ENCODE results near the gene ADCY1.

ADCY1 gene

DNA sequence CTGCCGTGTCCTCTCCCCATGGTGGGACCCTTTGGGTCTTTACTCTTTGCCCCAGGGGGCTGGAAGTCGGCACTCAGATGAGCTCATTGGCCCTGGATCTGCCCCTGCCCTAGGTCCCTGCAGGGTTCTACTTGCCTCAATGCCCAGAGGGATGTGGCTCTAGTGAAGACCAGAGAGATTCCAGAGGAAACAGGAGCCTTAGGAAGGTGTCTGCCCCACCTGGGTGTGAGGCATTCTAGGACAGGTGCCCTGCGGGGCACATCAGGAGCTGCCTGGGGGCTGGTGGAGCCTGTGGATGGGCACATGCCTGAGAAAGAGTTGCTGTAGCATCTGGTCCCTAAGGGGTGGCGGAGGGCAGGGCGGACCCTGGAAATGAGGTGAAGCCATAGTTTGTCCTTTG, 128.6 kb downstream of the ADCY1 start:
- Histone ChIP-seq H3K36me3 (replicated peaks; ENCODE audit: insufficient read depth, low read length) (no peaks in the 10 kb centered on the region), H3K4me2 (ENCODE audit: low read depth, low read length) (no peak overlapping the region), H3F3A (ENCODE audit: insufficient read depth, low read length) (no peaks in the 10 kb centered on the region), H3K9me2 (replicated peaks; ENCODE audit: insufficient read depth, low read length) (no peaks in the 10 kb centered on the region), H4K20me1 (ENCODE audit: insufficient read depth, low read length) (no peaks in the 10 kb centered on the region), H3K9ac (ENCODE audit: low read length) (no peak overlapping the region), H3K27ac (ENCODE audit: low read length) (no peak overlapping the region), H2AFZ (ENCODE audit: low read length) (no peak overlapping the region), H3K27me3 (replicated peaks; ENCODE audit: insufficient read depth, low read length) (no peaks in the 10 kb centered on the region), H3K79me2 (ENCODE audit: low read length) (no peaks in the 10 kb centered on the region), H3K9me3 (replicated peaks; ENCODE audit: insufficient read depth, low read length) (no peaks in the 10 kb centered on the region), H3K4me1 (ENCODE audit: low read length) (no peaks in the 10 kb centered on the region), H3K4me3 (ENCODE audit: low read length) (no peak overlapping the region)
- DNase-seq: no peak
- TF ChIP-seq EZH2phosphoT487 (IDR thresholded peaks at IDR 0.05; ENCODE audit: low read length) (no peak), EZH2 (optimal IDR thresholded peaks at IDR 0.05; ENCODE audit: low read depth, low read length) (no peak)
- TF ChIP-seq, protein P1, sequence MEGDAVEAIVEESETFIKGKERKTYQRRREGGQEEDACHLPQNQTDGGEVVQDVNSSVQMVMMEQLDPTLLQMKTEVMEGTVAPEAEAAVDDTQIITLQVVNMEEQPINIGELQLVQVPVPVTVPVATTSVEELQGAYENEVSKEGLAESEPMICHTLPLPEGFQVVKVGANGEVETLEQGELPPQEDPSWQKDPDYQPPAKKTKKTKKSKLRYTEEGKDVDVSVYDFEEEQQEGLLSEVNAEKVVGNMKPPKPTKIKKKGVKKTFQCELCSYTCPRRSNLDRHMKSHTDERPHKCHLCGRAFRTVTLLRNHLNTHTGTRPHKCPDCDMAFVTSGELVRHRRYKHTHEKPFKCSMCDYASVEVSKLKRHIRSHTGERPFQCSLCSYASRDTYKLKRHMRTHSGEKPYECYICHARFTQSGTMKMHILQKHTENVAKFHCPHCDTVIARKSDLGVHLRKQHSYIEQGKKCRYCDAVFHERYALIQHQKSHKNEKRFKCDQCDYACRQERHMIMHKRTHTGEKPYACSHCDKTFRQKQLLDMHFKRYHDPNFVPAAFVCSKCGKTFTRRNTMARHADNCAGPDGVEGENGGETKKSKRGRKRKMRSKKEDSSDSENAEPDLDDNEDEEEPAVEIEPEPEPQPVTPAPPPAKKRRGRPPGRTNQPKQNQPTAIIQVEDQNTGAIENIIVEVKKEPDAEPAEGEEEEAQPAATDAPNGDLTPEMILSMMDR (IDR thresholded peaks at IDR 0.05; ENCODE audit: low read length): no peak

DNA sequence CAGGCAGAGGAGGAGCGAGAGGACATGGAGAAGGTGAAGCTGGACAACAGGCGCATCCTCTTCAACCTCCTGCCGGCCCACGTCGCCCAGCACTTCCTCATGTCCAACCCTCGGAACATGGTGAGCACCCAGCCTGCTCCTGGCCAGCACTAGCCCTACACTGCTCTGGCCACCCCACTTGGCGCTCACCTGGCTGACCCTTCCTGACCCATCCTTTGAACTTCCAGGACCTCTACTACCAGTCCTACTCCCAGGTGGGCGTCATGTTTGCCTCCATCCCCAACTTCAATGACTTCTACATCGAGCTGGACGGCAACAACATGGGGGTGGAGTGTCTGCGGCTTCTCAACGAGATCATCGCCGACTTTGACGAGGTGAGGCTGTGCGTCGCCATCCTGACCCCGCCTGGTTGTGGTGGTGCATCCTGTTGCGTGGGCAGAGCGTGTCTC, 129.2 kb downstream of the ADCY1 start:
- no peak for DNase-seq
- no peaks in the 10 kb centered on the region for H3F3A ChIP-seq (ENCODE audit: insufficient read depth, low read length)
- H2AFZ ChIP-seq (ENCODE audit: low read length): no peak overlapping the region
- no peaks in the 10 kb centered on the region for H3K27me3 ChIP-seq (replicated peaks; ENCODE audit: insufficient read depth, low read length)
- no peaks in the 10 kb centered on the region for H3K79me2 ChIP-seq (ENCODE audit: low read length)
- H3K4me3 ChIP-seq (ENCODE audit: low read length): no peak overlapping the region
- no peak overlapping the region for H3K4me2 ChIP-seq (ENCODE audit: low read depth, low read length)
- no peaks in the 10 kb centered on the region for H3K4me1 ChIP-seq (ENCODE audit: low read length)
- no peaks in the 10 kb centered on the region for H3K9me3 ChIP-seq (replicated peaks; ENCODE audit: insufficient read depth, low read length)
- H3K36me3 ChIP-seq (replicated peaks; ENCODE audit: insufficient read depth, low read length): no peaks in the 10 kb centered on the region
- H3K9ac ChIP-seq (ENCODE audit: low read length): no peak overlapping the region
- H3K9me2 ChIP-seq (replicated peaks; ENCODE audit: insufficient read depth, low read length): no peaks in the 10 kb centered on the region
- TF ChIP-seq EZH2phosphoT487 (IDR thresholded peaks at IDR 0.05; ENCODE audit: low read length): no peak
- TF ChIP-seq EZH2 (optimal IDR thresholded peaks at IDR 0.05; ENCODE audit: low read depth, low read length): no peak
- TF ChIP-seq, protein P1 (IDR thresholded peaks at IDR 0.05; ENCODE audit: low read length): no peak
- H3K27ac ChIP-seq (ENCODE audit: low read length): no peak overlapping the region
- no peaks in the 10 kb centered on the region for H4K20me1 ChIP-seq (ENCODE audit: insufficient read depth, low read length)

DNA sequence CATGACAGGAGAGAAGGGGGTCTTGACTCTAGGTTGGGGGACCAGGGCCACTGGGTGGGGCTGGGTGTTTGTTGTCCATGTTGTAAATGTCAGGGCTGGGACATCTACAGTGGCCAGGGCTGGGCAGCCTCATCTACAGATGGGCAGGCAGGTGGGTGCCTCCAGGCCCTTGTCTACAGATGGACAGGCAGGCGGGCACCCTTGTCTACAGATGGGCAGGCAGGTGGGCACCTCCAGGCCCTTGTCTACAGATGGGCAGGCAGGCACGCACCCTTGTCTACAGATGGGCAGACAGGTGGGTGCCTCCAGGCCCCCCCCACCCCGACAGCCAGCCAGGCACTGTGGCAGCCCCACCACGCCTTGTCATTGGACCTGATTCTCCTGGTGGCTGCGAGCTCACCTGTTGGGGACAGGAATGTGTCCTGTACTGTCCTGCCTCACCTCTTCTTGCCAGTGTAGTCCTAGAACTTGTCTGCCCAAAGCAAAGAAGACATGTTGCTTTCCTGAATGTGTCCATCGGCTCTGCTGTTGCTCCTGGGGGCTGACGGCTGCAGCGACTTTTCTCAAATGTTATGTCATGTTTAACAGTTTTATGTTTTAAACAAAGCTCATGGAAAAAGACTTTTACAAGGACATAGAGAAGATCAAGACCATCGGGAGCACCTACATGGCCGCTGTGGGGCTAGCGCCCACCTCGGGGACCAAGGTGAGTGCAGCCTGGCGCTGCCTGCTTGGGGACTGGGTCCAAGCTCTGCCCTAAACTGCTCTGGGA, 129.9 kb downstream of the ADCY1 start:
- TF ChIP-seq EZH2phosphoT487 (IDR thresholded peaks at IDR 0.05; ENCODE audit: low read length) (no peak), EZH2 (optimal IDR thresholded peaks at IDR 0.05; ENCODE audit: low read depth, low read length) (no peak)
- TF ChIP-seq, protein P1 (IDR thresholded peaks at IDR 0.05; ENCODE audit: low read length): no peak

More for the DNA sequence above, 129.9 kb downstream of the ADCY1 start:
- no peaks in the 10 kb centered on the region for H3K36me3 ChIP-seq (replicated peaks; ENCODE audit: insufficient read depth, low read length)
- no peaks in the 10 kb centered on the region for H4K20me1 ChIP-seq (ENCODE audit: insufficient read depth, low read length)
- DNase-seq: no peak
- H3K4me2 ChIP-seq (ENCODE audit: low read depth, low read length): no peak overlapping the region
- no peak overlapping the region for H3K9ac ChIP-seq (ENCODE audit: low read length)
- no peak overlapping the region for H2AFZ ChIP-seq (ENCODE audit: low read length)
- no peak overlapping the region for H3K27ac ChIP-seq (ENCODE audit: low read length)
- H3K4me3 ChIP-seq (ENCODE audit: low read length): no peak overlapping the region
- no peaks in the 10 kb centered on the region for H3F3A ChIP-seq (ENCODE audit: insufficient read depth, low read length)
- H3K79me2 ChIP-seq (ENCODE audit: low read length): no peaks in the 10 kb centered on the region
- H3K9me3 ChIP-seq (replicated peaks; ENCODE audit: insufficient read depth, low read length): no peaks in the 10 kb centered on the region
- no peaks in the 10 kb centered on the region for H3K9me2 ChIP-seq (replicated peaks; ENCODE audit: insufficient read depth, low read length)
- H3K4me1 ChIP-seq (ENCODE audit: low read length): no peaks in the 10 kb centered on the region
- no peaks in the 10 kb centered on the region for H3K27me3 ChIP-seq (replicated peaks; ENCODE audit: insufficient read depth, low read length)
